NB4 (cell line): ENCODE results near the gene GTF2F2.

Experiments used
- POLR2A ChIP-seq: IDR thresholded peaks from 2 replicates; pipeline ENCODE4 v1.6.1; 2011; ENCODE audit warnings: mild to moderate bottlenecking; ENCODE audit not compliant: insufficient read length; ENCODE audit errors: extremely low read depth
- TF ChIP-seq, protein P1 (sequence below): IDR thresholded peaks from one replicate; pipeline ENCODE4 v1.5.1; 2012; ENCODE audit warnings: low read depth, low read length
- TF ChIP-seq, protein P2 (sequence below): IDR thresholded peaks from 2 replicates; pipeline ENCODE4 v1.6.1; 2011; ENCODE audit warnings: low read depth, low read length

DNA sequence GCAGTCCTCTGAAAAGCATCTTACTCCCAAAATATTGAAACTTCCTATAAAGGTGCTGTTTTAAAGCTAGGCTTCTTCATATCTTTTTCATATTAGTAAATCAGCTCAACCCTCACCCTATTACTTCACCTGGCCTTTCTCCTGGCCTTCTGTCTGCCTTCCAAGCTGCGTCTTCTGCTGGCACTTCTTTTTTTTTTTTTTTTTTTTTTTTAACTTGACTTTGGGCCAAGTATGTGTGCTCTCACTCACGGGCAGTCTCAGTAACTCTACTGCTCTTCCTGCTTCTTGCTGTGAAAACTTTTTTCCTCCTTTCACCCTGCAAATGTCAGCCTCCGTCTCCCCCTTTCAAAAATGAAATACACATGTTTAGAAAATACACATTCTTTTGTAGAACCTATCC lies 121.8 kb downstream of the GTF2F2 start:
- TF ChIP-seq POLR2A, result no peak
- TF ChIP-seq, protein P1, sequence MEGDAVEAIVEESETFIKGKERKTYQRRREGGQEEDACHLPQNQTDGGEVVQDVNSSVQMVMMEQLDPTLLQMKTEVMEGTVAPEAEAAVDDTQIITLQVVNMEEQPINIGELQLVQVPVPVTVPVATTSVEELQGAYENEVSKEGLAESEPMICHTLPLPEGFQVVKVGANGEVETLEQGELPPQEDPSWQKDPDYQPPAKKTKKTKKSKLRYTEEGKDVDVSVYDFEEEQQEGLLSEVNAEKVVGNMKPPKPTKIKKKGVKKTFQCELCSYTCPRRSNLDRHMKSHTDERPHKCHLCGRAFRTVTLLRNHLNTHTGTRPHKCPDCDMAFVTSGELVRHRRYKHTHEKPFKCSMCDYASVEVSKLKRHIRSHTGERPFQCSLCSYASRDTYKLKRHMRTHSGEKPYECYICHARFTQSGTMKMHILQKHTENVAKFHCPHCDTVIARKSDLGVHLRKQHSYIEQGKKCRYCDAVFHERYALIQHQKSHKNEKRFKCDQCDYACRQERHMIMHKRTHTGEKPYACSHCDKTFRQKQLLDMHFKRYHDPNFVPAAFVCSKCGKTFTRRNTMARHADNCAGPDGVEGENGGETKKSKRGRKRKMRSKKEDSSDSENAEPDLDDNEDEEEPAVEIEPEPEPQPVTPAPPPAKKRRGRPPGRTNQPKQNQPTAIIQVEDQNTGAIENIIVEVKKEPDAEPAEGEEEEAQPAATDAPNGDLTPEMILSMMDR, result no peak
- TF ChIP-seq, protein P2, sequence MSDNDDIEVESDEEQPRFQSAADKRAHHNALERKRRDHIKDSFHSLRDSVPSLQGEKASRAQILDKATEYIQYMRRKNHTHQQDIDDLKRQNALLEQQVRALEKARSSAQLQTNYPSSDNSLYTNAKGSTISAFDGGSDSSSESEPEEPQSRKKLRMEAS, result no peak
